DND-41 (cell line): ENCODE measurements around the gene RNF148.

Experiments used
- EZH2 ChIP-seq: IDR thresholded peaks from 3 replicates; pipeline ENCODE4 v1.6.1; 2012; ENCODE audit warnings: borderline replicate concordance, low read depth, mild to moderate bottlenecking, moderate library complexity, low read length, inconsistent platforms; ENCODE audit not compliant: severe bottlenecking
- TF ChIP-seq, protein P1 (sequence below): IDR thresholded peaks from 2 replicates; pipeline ENCODE4 v1.5.1; 2012; ENCODE audit warnings: borderline replicate concordance, low read length, moderate library complexity, mild to moderate bottlenecking; ENCODE audit not compliant: poor library complexity, severe bottlenecking; ENCODE audit errors: extremely low read depth

DNA sequence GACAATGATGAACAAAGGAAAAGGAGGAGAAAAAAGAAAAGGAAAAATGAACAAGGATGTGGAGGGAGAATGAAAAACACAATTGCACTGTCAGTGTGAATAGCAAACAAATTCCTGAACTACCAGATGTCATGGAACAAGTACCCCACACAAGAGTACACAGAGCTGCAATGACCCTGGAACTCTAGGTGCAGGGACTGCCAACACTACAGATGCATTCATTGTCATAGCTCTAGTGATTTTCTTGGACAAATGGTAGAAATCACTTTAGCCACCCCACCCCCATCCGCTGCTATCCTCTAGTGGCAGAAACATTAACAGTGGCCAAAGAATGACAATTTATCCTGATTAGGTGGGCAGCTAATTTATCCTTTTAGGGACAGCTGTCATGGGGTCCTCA lies 6.9 kb downstream of the RNF148 start:
- TF ChIP-seq, protein P1, sequence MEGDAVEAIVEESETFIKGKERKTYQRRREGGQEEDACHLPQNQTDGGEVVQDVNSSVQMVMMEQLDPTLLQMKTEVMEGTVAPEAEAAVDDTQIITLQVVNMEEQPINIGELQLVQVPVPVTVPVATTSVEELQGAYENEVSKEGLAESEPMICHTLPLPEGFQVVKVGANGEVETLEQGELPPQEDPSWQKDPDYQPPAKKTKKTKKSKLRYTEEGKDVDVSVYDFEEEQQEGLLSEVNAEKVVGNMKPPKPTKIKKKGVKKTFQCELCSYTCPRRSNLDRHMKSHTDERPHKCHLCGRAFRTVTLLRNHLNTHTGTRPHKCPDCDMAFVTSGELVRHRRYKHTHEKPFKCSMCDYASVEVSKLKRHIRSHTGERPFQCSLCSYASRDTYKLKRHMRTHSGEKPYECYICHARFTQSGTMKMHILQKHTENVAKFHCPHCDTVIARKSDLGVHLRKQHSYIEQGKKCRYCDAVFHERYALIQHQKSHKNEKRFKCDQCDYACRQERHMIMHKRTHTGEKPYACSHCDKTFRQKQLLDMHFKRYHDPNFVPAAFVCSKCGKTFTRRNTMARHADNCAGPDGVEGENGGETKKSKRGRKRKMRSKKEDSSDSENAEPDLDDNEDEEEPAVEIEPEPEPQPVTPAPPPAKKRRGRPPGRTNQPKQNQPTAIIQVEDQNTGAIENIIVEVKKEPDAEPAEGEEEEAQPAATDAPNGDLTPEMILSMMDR, result no peak
- no peak for TF ChIP-seq EZH2
